OCI-LY7 (cell line): ENCODE results near the gene PDZD2. TPM values are rescaled to one million over a fixed set of nuclear protein-coding genes. Genes with fewer than 3 reads are reported as not detected.

Experiments
- BruUV-seq: library from RNA; stranded (reverse); fragments of 400-500 nt; replicated peaks from 2 replicates; lab custom pipeline; 2021; lab: Mats Ljungman, UMichigan
- CTCF ChIA-PET: fragments of 300-600 bp; sonication (Branson Sonifier 250); formaldehyde crosslinking; loops from one replicate; lab custom pipeline; 2022; ENCODE audit warnings: antibody characterized with exemption; ENCODE audit not compliant: unreplicated experiment; lab: Charles Lee
- POLR2A ChIA-PET: fragments of 300-600 bp; sonication (Branson Sonifier 250); formaldehyde crosslinking; loops from one replicate; lab custom pipeline; 2022; ENCODE audit warnings: antibody characterized with exemption; lab: Charles Lee
- DNase-seq: peaks from one replicate; pipeline ENCODE4 v3.0.0-alpha.2; 2015; ENCODE audit warnings: low spot score
- H2AFZ ChIP-seq: fragments of 200-600 bp; sonication (generic), shearing (Covaris generic); 2 replicates; pipeline ENCODE4 v1.6.1; 2014; ENCODE audit warnings: mild to moderate bottlenecking, antibody characterized with exemption, low read length, moderate library complexity
- H3K27ac ChIP-seq: fragments of 200-600 bp; sonication (generic); 2 replicates; pipeline ENCODE4 v1.5.1; 2014; ENCODE audit warnings: mixed run types, low read depth, mild to moderate bottlenecking, moderate library complexity, low read length, inconsistent platforms; ENCODE audit not compliant: poor library complexity, severe bottlenecking
- H3K36me3 ChIP-seq: fragments of 200-600 bp; sonication (generic); 2 replicates; pipeline ENCODE4 v1.6.1; 2014; ENCODE audit warnings: mild to moderate bottlenecking, antibody characterized with exemption, low read length, moderate library complexity, mixed read lengths; ENCODE audit not compliant: insufficient read depth
- H3K4me1 ChIP-seq: fragments of 200-600 bp; sonication (generic); 2 replicates; pipeline ENCODE4 v1.5.1; 2014; ENCODE audit warnings: mild to moderate bottlenecking, low read length; ENCODE audit not compliant: insufficient read depth, poor library complexity, severe bottlenecking
- H3K4me2 ChIP-seq: fragments of 200-600 bp; sonication (generic); 2 replicates; pipeline ENCODE4 v1.6.1; 2014; ENCODE audit warnings: mild to moderate bottlenecking, low read length
- H3K4me3 ChIP-seq: fragments of 200-600 bp; sonication (generic); 2 replicates; pipeline ENCODE4 v1.5.1; 2014; ENCODE audit warnings: mild to moderate bottlenecking, low read depth, low read length; ENCODE audit not compliant: poor library complexity, severe bottlenecking
- H3K79me2 ChIP-seq: fragments of 200-600 bp; sonication (generic); 2 replicates; pipeline ENCODE4 v1.6.1; 2016; ENCODE audit warnings: low read depth, mild to moderate bottlenecking, low read length, moderate library complexity, mixed read lengths; ENCODE audit not compliant: insufficient read depth
- H3K9me2 ChIP-seq: fragments of 200-600 bp; sonication (generic); 2 replicates; pipeline ENCODE4 v1.6.1; 2016; ENCODE audit warnings: mild to moderate bottlenecking, low read length, mixed read lengths; ENCODE audit not compliant: insufficient read depth
- H3K9me3 ChIP-seq: fragments of 200-600 bp; sonication (generic); 2 replicates; pipeline ENCODE4 v1.6.1; 2014; ENCODE audit warnings: mild to moderate bottlenecking, mixed run types, low read length, mixed read lengths
- H4K20me1 ChIP-seq: fragments of 200-600 bp; sonication (generic); 2 replicates; pipeline ENCODE4 v1.6.1; 2014; ENCODE audit warnings: mild to moderate bottlenecking, antibody characterized with exemption, low read length, moderate library complexity, mixed read lengths; ENCODE audit not compliant: insufficient read depth
- CTCF ChIP-seq: fragments of 200-600 bp; sonication (generic); conservative IDR thresholded peaks from 2 replicates; pipeline ENCODE4 v1.5.1; 2014; ENCODE audit warnings: mild to moderate bottlenecking, antibody characterized with exemption, low read length, moderate library complexity, mixed read lengths
- EZH2phosphoT487 ChIP-seq: fragments of 200-600 bp; sonication (generic); IDR thresholded peaks from 2 replicates; pipeline ENCODE4 v1.6.1; 2018; ENCODE audit warnings: low read depth, borderline replicate concordance, mild to moderate bottlenecking, mixed run types, antibody characterized with exemption, low read length, moderate library complexity, mixed read lengths
- intact Hi-C: fragments of 100-400 bp; cut with micrococcal nuclease; formaldehyde crosslinking; loops from one replicate; pipeline ENCODE4 v1.10.0; 2022; ENCODE audit not compliant: unreplicated experiment
- total RNA-seq, 2 experiments: library from RNA; depleted of rRNA in 1 of 2; stranded (reverse); fragments of >200 nt in 1 of 2; shearing (Covaris generic) in 1 of 2; gene quantifications; 2 replicates each; pipeline ENCODE4 v1.2.3, GENCODE V29; 2014 to 2022

The PDZD2 gene
- total RNA-seq, 2 experiments from 2014 or later = 8.6 to 10.6 TPM

DNA sequence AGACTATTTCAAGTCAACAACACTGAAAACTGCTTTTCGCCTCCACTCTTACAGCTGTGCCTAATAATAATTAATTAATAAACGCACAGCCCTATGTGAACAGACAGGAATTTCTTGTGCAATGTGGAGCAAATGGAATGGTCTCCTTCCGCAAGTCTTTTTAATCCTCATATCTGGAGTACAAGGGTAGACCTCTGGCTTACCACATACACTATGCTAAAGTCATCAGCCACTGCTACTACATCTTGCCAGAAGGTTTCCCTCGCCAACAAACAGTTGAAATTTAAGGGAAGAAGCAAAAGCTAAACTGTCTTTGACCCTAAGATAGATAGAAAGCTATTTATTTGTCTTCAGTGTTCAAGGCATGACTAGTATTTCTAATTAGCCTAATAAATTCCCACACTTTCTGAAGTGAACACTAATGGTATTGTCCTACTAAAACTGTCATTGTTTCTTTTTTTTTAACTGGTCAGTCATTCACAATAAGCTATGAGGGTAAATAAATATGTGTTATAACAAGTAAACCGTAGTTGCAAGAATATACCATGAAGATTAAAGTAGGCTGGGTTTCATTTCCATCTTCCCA is 471.3 kb downstream of the PDZD2 start:
- no peak overlapping the region for H2AFZ ChIP-seq
- 0 out of 2 replicates have a peak, but pooled peaks cover 2% of the 10 kb centered on the region for H4K20me1 ChIP-seq
- no TSS peak for BruUV-seq
- H3K4me1 ChIP-seq = no peaks in the 10 kb centered on the region
- H3K9me3 ChIP-seq = no peaks in the 10 kb centered on the region
- TF ChIP-seq EZH2phosphoT487 (no peak), CTCF (no peak)
- intact Hi-C loops = no loop called here
- H3K9me2 ChIP-seq = no peaks in the 10 kb centered on the region
- H3K4me2 ChIP-seq = no peak overlapping the region
- no peak overlapping the region for H3K27ac ChIP-seq
- ChIA-PET CTCF (no interaction called here), POLR2A (interaction anchor here (0.6 kb wide), 1 partner anchor 30 kb away, joined by 3 read pairs; no protein-coding TSS in a partner anchor)
- no peak for DNase-seq
- H3K36me3 ChIP-seq = peaks cover 73% of the 10 kb centered on the region
- no peak overlapping the region for H3K4me3 ChIP-seq
- H3K79me2 ChIP-seq = no peaks in the 10 kb centered on the region

- CTCF ChIA-PET = no interaction called here
- no peak for DNase-seq
- H3K4me1 ChIP-seq = no peaks in the 10 kb centered on the region
- peaks cover 70% of the 10 kb centered on the region for H3K36me3 ChIP-seq
- no TSS peak for BruUV-seq
- H3K9me3 ChIP-seq = no peaks in the 10 kb centered on the region
- no peak overlapping the region for H3K4me3 ChIP-seq
- 0 out of 2 replicates have a peak, but pooled peaks cover 5% of the 10 kb centered on the region for H4K20me1 ChIP-seq
- no peak overlapping the region for H3K27ac ChIP-seq
- no peaks in the 10 kb centered on the region for H3K9me2 ChIP-seq
- H3K4me2 ChIP-seq = no peak overlapping the region
- intact Hi-C loops = no loop called here
- TF ChIP-seq EZH2phosphoT487 (no peak), CTCF (no peak)
- no peak overlapping the region for H2AFZ ChIP-seq
- H3K79me2 ChIP-seq = no peaks in the 10 kb centered on the region
- POLR2A ChIA-PET = interaction anchor here (0.7 to 0.8 kb wide), 3 partner anchors 9 to 114 kb away, joined by 3 read pairs; no protein-coding TSS in a partner anchor
These were observed 477.1 kb downstream of the PDZD2 start for GRCh38 chr5:32115985-32116384.
